Stimulated activated CD4-positive, alpha-beta T cell treated with anti-CD3 and anti-CD28 coated beads, Interleukin-1b, Interleukin-23, amount 100 ng/mL, for 4 hours (primary cell): ENCODE results near the gene TMSB15C.
"Not testable (repeated sequence)": the region's sequence is repeated elsewhere in the genome, so short reads cannot be mapped to it uniquely, and the experiment has no call there.

ENCODE experiments used
- DNase-seq, 2 donors: peaks; one replicate each; pipeline ENCODE4 v3.0.0-alpha.2; 2020; ENCODE audit warnings: low read depth in 2 of 2

Gene TMSB15C

DNA sequence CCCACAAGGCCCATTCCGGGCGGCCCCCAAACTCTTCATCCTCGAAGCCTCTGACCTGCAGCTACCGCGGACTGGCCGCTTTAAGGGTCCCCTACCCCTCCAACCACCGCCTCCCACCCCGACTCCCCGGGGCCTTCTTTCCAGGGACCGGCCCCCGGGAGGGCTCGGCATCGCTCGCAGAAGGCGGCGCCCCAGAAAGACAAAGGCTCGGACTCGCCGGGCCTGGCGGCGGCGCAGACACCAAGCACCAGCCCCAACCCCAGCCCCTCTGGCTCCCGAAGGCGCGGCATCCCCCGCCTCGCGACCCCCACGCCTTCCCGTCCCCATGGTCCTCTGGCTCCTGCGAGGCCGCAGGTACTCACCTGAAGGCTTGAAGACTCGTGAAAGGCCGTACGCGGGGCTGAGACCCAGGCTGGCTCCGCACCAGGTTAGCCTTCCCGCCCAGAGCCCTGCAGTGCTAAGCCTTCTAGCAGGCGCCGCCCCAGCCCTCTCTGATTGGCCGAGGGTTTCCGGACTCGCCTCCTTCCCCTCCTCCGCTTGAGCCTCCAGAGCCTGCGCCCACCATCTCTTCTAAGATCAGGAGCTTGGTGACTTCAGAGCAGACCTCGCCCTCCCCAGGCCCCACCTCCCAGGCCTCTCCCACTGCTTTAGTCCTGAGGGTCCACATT lies at the start of gene TMSB15C:
TSS of gene TMSB15C (minus strand) at position 459 of the 668 bp plus-strand sequence.
- DNase-seq: not testable (repeated sequence)

DNA sequence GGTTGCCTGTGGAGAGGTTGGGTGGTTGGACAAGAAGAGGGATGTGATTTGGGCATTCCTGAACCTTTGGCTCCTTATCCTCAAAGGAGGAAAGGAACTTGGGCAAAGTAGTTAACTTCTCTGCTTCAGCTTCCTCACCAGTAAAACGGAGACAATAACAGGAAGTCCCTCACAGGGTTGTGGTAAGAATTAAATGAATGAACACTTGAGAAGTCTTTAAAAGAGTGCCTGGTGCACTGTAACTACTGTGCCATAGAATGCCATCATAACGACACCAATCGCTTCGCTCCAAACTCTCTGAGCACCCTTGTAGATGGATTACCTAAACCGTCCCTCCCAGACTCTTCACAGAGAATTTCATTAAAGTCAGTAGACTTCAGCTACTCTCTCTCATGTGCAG lies 46.8 kb upstream of the TMSB15C start:
- DNase-seq: no peak

DNA sequence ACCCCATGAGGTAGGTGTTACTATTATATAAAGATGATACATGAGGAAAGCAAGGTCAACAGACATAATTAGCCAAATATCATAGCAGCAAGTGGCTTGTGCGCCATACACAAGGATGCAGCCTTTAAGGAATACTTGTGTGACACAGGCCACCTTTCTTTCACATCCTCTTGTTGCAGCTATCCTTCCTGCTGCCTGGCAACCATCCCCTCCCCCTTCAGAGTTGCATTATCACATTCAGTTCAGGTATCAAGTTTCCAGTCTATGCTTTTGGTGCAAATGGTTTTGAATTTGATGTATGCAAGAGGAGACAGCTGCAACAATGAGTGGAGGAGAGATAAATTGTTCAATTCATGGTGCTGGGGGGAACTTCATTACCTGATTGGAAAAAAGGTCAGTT lies 42.7 kb upstream of the TMSB15C start:
- DNase-seq: no peak

- DNase-seq: no peak
Observed at GRCh38 chrX:104117759-104118158, 41.7 kb upstream of the TMSB15C start.

- peak; percentile 23 for DNase-seq
Observed at GRCh38 chrX:104113222-104113965, 37.4 kb upstream of the TMSB15C start.

DNA sequence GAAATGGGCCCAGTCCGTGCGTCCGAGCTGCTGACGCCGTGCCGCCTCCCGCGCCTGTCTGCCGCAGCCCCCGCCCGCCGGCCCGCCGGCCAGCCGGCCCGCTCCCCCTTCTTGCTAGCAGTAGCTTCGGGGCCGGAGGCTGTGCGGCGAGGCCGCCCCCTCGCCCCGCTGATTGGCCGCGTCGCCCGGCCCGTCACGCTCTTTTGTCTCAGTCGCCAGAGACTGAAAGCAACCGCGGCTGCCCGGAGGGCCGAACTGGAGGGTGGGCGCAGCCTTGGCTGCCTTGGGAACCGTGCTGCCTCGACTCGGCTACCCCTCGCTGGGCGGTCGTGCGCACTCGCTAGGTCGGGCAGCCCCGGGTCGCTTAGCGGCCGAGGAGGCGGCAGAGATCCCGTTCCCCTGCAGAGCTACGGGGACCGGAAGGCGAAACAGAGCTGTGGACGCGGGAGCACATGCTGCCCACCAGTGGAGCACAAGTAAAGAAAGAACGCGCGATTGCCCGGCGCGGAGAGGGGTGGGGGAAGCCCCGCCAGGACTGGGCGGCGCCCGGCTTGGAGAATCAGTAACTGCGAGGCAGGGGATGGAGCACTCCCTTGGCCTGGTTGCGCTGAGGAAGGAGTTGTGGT lies 36.4 kb upstream of the TMSB15C start, which contains the start of gene ZCCHC18:
TSS of gene ZCCHC18 (plus strand) at position 198 of the 626 bp plus-strand sequence. CDS start 1,589 bp downstream, outside the sequence.
- DNase-seq: peak in 1 of 2 donors; percentile 18

GRCh38 chrX:104110491-104111240 lies 34.6 kb upstream of the TMSB15C start:
- not testable (repeated sequence) for DNase-seq

DNA sequence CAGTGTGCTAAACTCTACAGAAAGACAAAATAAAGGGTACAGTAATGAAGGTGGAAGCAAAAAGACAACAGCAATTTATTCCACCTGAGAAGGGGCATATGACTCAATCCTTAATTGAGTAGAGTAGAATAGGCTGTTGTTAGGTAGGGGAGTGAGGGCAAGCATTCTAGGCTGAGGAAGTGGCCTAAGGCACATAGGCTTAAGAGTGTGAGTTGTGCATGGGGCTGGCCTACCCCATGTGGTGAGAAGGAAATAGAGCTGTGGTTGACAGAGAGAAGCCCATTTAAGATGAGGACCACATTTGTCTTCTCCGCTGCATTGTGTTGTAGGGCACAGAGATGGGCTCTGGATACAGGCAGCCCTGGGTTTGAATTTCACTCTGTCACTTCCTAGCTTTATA lies 32.9 kb upstream of the TMSB15C start:
- no peak for DNase-seq

- DNase-seq: no peak
Observed at GRCh38 chrX:104105330-104106262, 29.6 kb upstream of the TMSB15C start.

GRCh38 chrX:104104676-104105075 lies 28.6 kb upstream of the TMSB15C start:
- DNase-seq: no peak

DNA sequence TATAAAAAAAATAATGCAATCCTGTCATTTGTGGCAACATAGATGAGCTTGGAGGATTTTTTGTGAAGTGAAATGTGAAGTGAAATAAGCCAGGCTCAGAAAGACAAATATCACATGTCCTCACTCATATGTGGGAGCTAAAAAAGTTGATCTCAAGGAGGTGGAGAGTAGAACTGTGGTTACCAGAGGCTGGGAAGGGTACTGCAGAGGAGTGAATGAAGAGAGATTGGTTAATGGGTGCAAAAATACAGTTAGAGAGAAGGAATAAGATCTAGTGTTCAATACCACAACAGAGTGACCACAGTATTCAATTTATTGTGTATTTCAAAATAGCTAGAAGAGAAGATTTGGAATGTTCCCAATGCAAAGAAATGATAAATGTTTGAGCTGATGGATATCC lies 22.9 kb upstream of the TMSB15C start:
- no peak for DNase-seq

DNA sequence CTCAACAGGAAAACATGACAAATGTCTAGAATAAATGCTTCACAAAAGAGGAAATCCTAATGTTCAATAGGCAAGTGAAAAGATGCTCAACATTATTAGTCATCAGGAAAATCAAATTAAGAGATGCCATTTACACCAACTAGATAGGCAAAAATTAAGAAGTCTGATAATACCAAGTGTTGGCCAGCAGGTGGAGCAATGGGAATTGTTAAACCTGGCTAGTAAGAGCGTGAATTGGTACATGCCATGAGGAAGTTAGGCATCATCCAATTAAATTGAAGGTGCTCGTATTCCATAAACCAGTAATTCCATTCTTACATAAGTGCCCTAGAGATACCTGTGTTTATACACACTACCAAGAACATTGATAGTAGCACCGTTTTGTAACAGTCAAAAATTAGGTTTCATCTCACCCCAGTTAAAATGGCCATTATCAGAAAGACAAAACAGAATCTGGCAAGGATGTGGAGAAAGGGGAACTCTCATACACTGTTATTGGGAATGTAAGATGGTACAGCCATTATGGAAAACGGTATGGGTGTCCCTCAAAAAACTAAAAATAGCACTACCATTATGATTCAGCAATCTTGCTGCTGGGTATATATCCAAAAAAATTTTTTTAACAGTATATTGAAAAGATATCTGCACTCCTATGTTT lies 22.2 kb upstream of the TMSB15C start:
- peak in 1 of 2 donors; percentile 40 for DNase-seq

DNA sequence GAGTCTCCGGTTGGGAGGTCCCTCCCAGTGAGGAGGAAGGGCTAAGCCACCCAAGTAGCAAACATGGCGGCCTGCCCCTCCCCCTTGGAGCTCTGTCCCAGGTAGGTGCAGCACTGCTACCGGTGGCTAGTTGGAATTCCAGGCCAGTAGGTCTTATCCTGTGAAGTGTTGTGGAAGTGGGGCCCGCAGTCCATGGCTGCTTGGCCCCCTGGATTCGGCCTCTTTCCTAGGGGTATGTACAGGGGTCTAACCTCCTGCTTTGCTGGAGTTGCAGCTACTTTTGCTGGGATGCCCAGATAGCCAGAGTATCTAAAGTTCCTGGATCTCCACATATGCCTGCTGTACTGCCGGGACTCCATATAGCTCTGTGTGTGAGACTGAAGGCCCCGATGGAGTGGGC lies 9.9 kb upstream of the TMSB15C start:
- DNase-seq: no peak

- no peak for DNase-seq
Observed at GRCh38 chrX:104085477-104085876, 9.4 kb upstream of the TMSB15C start.

DNA sequence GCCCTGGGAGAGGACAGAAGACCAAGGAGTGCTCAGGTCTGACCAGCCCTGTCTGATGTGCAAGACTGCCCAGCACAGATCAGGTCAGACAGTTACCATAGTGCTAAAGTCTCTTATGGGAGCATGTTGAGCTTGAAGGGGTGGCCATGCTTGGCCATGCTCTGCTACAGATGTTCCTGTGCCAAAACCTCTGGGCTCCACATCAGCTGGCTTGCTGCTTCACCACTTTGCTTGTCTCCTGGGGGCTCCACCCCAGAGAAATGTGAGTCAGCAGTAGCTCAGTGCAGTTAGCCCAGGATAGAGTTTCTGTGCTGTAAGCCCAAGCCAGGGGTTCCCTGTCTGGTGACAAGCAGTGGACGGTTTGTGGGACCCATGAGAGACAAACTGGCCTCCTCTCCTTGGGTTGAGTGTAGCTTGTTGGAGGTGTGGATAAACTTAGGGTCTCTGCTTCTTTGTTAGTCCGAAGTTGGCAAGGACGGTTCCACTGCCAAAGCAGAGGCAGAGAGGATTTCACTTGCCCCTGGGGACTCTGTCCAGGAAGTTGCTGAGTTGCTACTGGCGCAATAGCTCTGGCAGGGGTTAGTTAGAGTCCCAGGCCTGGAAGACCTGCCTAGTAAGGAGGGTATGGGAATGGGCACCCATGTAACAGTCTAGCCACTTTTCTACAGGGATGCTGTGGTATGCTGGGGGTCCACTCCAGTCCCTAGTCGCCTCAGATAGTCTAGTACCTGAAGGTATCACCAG lies 8.7 kb upstream of the TMSB15C start:
- no peak for DNase-seq

DNA sequence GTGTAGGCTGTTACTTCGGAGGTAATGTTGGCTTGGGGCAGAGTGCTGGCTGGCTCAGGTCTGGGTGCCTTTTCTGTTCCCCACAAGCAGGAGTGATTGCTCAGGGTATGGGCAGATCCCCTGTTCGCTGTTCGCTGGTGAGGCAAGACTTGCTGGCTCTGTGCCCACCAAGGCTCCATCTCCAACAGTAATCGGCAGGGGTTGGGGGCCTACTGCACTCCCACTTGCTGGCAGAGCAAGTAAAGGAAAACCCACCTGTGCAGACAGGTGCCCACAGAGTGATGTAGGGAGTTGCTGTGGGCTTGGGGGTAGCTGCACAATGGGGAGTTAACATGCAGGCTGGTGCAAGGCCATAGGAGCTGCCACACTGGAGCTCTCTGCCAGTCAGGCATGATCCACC lies 8.0 kb upstream of the TMSB15C start:
- DNase-seq: no peak

- DNase-seq: not testable (repeated sequence)
Observed at GRCh38 chrX:104077854-104078253, 1.8 kb upstream of the TMSB15C start.

DNA sequence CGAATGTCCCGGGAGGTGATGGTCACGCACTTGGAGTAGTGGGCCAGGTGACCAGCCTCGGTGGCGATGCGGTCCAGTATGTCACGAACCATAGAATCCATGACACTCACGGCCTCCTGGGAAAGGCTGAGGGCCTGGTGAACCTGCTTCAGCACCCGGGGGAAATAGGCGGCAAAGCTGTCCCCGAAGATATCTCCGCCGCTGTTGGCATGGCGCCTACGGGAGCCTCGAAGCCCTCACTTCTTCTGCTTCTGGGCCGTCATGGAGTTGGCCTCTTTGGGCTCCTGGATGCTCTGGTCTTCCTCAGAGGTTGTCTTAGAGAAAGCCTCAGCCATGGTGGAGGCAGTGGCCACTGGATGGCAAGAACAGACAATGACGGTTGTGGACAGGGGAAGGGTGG lies 13.4 kb downstream of the TMSB15C start:
- not testable (repeated sequence) for DNase-seq

DNA sequence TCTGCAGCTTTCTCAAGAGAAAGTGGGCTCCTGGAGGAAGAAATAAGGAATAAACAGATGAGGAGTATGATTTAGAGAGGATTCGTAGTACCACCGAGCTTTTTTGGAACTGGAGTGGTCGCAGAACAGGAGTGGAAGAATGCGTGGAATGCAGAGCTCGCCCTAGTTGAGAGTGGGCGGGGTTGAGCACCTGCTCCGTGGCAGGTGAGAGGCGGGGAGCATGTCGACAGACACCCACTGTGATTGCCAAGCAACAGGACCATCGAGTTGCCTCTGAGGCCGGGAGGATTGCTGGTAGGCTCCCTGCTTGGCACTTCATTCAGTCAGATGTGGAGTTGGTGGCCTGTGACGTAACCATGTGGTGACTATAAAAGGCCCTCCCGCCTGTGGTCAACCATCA lies 21.1 kb downstream of the TMSB15C start:
- DNase-seq: not testable (repeated sequence)

DNA sequence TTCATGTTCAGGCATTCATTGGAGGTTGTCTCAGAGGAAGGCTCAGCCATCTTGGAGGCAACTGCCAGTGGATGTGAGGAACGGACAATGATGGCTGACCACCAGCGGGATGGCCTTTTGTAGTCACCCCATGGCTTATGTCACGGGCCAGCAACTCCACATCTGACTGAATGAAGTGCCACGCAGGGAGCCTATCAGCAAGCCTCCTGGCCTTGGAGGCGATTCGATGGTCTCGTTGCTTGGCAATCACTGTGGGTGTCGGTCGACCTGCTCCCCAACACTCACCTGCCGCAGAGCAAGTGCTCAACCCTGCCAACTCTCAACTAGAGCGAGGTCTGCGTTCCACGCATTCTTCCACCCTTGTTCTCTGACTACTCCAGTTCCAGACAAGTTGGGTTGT lies 28.9 kb downstream of the TMSB15C start:
- DNase-seq: no peak
